GM06990 (cell line): Measurements from ENCODE around the gene POLR3K.

Experiments used
- DNase-seq: peaks from one replicate; pipeline ENCODE4 v3.0.0-alpha.2; 2011; ENCODE audit not compliant: insufficient read length; ENCODE audit errors: extremely low read depth
- H3K27me3 ChIP-seq: replicated peaks from 2 replicates; pipeline ENCODE4 v1.6.0; 2011; ENCODE audit warnings: low read length; ENCODE audit not compliant: control insufficient read depth, insufficient read depth
- H3K36me3 ChIP-seq: 2 replicates; pipeline ENCODE4 v1.5.1; 2011; ENCODE audit warnings: low read length; ENCODE audit not compliant: control insufficient read depth, insufficient read depth
- H3K4me3 ChIP-seq: replicated peaks from 2 replicates; pipeline ENCODE4 v1.5.1; 2011; ENCODE audit warnings: low read depth, mild to moderate bottlenecking, control low read depth, low read length
- CTCF ChIP-seq: IDR thresholded peaks from 2 replicates; pipeline ENCODE4 v1.5.1; 2011; ENCODE audit warnings: low read length, control low read depth, mild to moderate bottlenecking, inconsistent platforms; ENCODE audit not compliant: insufficient read depth, poor library complexity, severe bottlenecking

The POLR3K gene

GRCh38 chr16:83781-84615 lies 30.6 kb upstream of the POLR3K start:
- no peak overlapping the region for H3K4me3 ChIP-seq
- H3K27me3 ChIP-seq, result no peaks in the 10 kb centered on the region
- no peak for DNase-seq
- no peak for TF ChIP-seq CTCF
- peaks cover 45% of the 10 kb centered on the region for H3K36me3 ChIP-seq

- Histone ChIP-seq H3K36me3 (peaks cover 42% of the 10 kb centered on the region), H3K27me3 (no peaks in the 10 kb centered on the region), H3K4me3 (no peak overlapping the region)
- no peak for DNase-seq
- no peak for TF ChIP-seq CTCF
These were observed 29.7 kb upstream of the POLR3K start for GRCh38 chr16:83060-83603.

GRCh38 chr16:79151-80054 lies 26.0 kb upstream of the POLR3K start:
- no peak for TF ChIP-seq CTCF
- DNase-seq, result no peak
- peak overlapping the region; percentile 92 for H3K4me3 ChIP-seq
- H3K27me3 ChIP-seq, result no peaks in the 10 kb centered on the region
- H3K36me3 ChIP-seq, result peaks cover 22% of the 10 kb centered on the region

GRCh38 chr16:78444-79150 lies 25.2 kb upstream of the POLR3K start:
- H3K36me3 ChIP-seq, result peaks cover 18% of the 10 kb centered on the region
- H3K27me3 ChIP-seq, result no peaks in the 10 kb centered on the region
- no peak for TF ChIP-seq CTCF
- peak; percentile 48 for DNase-seq
- peak overlapping the region; percentile 92 for H3K4me3 ChIP-seq

- TF ChIP-seq CTCF, result no peak
- peaks cover under 1% of the 10 kb centered on the region; the same call in 1 of the 2 replicates for H3K27me3 ChIP-seq
- H3K4me3 ChIP-seq, result peak within 1 kb of the TSS; percentile 92
- peak; percentile 87 for DNase-seq
- peaks cover 17% of the 10 kb centered on the region for H3K36me3 ChIP-seq
These were observed 24.5 kb upstream of the POLR3K start, which contains the start of gene MPG for GRCh38 chr16:77807-78443. MPG (plus strand) TSS chr16:78225; CDS start chr16:78310, 85 bp downstream.
